ENCODE measurements around the gene TDRKH. TPM values are rescaled to one million over a fixed set of nuclear protein-coding genes. Genes with fewer than 3 reads are reported as not detected.
"Not testable (repeated sequence)": the region's sequence is repeated elsewhere in the genome, so short reads cannot be mapped to it uniquely, and the experiment has no call there.

TDRKH gene
- total RNA-seq, 2 experiments from 2014 or later: 14.6 to 16.4 TPM

DNA sequence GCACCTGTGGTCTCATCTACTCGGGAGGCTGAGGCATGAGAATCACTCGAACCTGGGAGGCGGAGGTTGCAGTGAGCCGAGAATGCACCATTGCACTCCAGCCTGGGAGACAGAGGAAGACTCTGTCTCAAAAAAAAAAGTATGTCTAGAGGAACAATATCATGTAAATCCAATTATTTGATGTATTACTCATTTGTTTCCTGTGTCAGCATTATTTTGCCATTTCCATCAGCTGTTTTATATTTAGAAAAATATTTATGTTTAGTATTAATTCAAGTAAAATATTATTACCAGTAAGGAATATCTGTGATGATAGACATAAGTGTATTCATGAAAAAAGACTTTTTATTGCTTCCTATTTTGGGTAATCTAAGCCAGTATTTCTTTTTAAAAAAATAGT is 13.0 kb downstream of the TDRKH start:
- Mint-ChIP-seq H3K4me1 (ENCODE audit: low read depth) (peaks cover 2% of the 10 kb centered on the region), H3K27ac (no peak overlapping the region), H3K27me3 (ENCODE audit: low read depth) (no peaks in the 10 kb centered on the region), H3K4me3 (no peak overlapping the region), H3K36me3 (ENCODE audit: low read depth) (peaks cover 9% of the 10 kb centered on the region), H3K9me3 (ENCODE audit: insufficient read depth) (no peaks in the 10 kb centered on the region)
- DNase-seq (no peak), ATAC-seq (no peak)
- CTCF ChIA-PET: interaction anchor here (0.8 to 1.5 kb wide), 2 partner anchors 13 to 43 kb away, joined by 3 read pairs; partner anchors contain the start of gene TDRKH
- POLR2A ChIA-PET: interaction anchor here (0.6 to 1.0 kb wide), 2 partner anchors 10 to 35 kb away, joined by 3 to 4 read pairs; no protein-coding TSS in a partner anchor

- ChIA-PET CTCF (interaction anchor here (1.5 kb wide), 1 partner anchor 42 kb away, joined by 3 read pairs; no protein-coding TSS in a partner anchor), POLR2A (interaction anchor here (0.7 kb wide), 1 partner anchor 35 kb away, joined by 3 read pairs; no protein-coding TSS in a partner anchor)
- H3K9me3 Mint-ChIP-seq (ENCODE audit: insufficient read depth): no peaks in the 10 kb centered on the region
- DNase-seq: no peak
- H3K27ac Mint-ChIP-seq: no peak overlapping the region
- H3K4me1 Mint-ChIP-seq (ENCODE audit: low read depth): peaks cover 2% of the 10 kb centered on the region
- H3K4me3 Mint-ChIP-seq: no peak overlapping the region
- ATAC-seq: no peak
- H3K36me3 Mint-ChIP-seq (ENCODE audit: low read depth): peaks cover 9% of the 10 kb centered on the region
- no peaks in the 10 kb centered on the region for H3K27me3 Mint-ChIP-seq (ENCODE audit: low read depth)
Observed at GRCh38 chr1:151776665-151777062, 13.6 kb downstream of the TDRKH start.

- DNase-seq (no peak), ATAC-seq (no peak)
- Mint-ChIP-seq H3K4me3 (no peak overlapping the region), H3K27ac (no peak overlapping the region), H3K36me3 (ENCODE audit: low read depth) (peaks cover 5% of the 10 kb centered on the region), H3K27me3 (ENCODE audit: low read depth) (no peaks in the 10 kb centered on the region), H3K4me1 (ENCODE audit: low read depth) (peaks cover 2% of the 10 kb centered on the region), H3K9me3 (ENCODE audit: insufficient read depth) (no peaks in the 10 kb centered on the region)
- POLR2A ChIA-PET: interaction anchor here (0.7 kb wide), 1 partner anchor 35 kb away, joined by 3 read pairs; no protein-coding TSS in a partner anchor
- CTCF ChIA-PET: interaction anchor here (1.1 to 1.5 kb wide), 2 partner anchors 19 to 42 kb away, joined by 3 read pairs; no protein-coding TSS in a partner anchor
Observed at GRCh38 chr1:151775894-151776664, 14.2 kb downstream of the TDRKH start.

DNA sequence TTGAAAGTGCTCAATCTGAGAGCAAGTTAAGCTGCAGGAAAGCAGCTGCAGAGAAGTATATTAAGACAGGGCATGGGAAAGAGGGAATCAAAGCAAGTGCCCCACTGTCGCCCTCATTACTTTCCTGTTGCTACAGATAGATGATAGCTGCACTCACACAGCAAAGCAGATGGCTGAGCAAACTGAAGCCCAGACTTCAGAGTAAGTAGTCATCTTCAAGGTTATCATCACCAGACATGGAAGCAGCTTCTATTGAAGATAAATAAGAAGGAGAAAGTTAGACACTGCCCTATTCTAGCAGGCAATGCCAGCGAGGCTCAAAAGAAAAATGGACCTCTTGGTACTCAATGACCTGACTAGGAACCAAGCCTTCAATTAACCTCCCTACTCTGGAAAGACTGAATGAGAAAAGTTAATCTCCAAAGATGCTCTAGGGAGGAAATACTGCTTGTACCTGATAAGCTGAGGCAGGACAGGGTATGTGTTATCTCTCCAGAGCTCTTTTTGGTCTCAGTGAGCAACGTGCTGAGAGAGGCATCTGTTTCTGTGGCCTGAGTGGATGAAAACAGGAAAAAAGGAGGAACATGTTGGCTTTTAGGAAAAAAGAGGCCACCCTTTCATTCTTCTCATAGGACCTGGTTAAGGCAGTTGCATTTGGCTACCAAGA is 15.9 kb downstream of the TDRKH start:
- CTCF ChIA-PET: interaction anchor here (0.6 to 1.1 kb wide), 2 partner anchors 18 to 178 kb away, joined by 3 read pairs; no protein-coding TSS in a partner anchor
- Mint-ChIP-seq H3K4me3 (no peak overlapping the region), H3K4me1 (ENCODE audit: low read depth) (no peaks in the 10 kb centered on the region), H3K27ac (no peak overlapping the region), H3K27me3 (ENCODE audit: low read depth) (no peaks in the 10 kb centered on the region), H3K9me3 (ENCODE audit: insufficient read depth) (no peaks in the 10 kb centered on the region), H3K36me3 (ENCODE audit: low read depth) (peaks cover 5% of the 10 kb centered on the region)
- POLR2A ChIA-PET: interaction anchor here (1.9 kb wide), 1 partner anchor 11 kb away, joined by 9 read pairs; the partner anchor contains the start of gene MRPL9
- ATAC-seq: no peak
- no peak for DNase-seq

DNA sequence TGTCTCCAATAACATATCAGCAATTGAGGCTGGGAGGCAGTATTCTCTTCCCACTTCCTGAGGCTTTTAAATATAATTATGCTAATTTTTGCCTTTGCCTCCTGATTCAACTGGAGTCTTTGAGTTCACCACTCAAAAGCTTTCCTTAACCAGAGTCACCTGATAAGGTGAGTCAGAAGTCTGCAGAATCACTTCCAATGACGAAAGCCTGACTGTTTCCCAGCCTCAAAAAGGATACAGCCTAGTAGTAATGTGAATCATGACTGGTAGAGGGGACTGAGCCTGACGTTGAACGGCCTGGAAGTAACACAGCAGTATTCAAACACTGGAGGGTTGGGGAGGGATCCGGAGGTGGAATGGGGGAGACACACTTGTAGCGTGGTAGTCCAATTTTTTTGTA is 16.6 kb downstream of the TDRKH start:
- POLR2A ChIA-PET: interaction anchor here (1.9 kb wide), 1 partner anchor 10 kb away, joined by 9 read pairs; the partner anchor contains the start of gene MRPL9
- H3K4me3 Mint-ChIP-seq: no peak overlapping the region
- no peaks in the 10 kb centered on the region for H3K4me1 Mint-ChIP-seq (ENCODE audit: low read depth)
- no peaks in the 10 kb centered on the region for H3K27me3 Mint-ChIP-seq (ENCODE audit: low read depth)
- DNase-seq: no peak
- H3K27ac Mint-ChIP-seq: no peak overlapping the region
- H3K36me3 Mint-ChIP-seq (ENCODE audit: low read depth): peaks cover 5% of the 10 kb centered on the region
- ATAC-seq: no peak
- H3K9me3 Mint-ChIP-seq (ENCODE audit: insufficient read depth): no peaks in the 10 kb centered on the region
- CTCF ChIA-PET: interaction anchor here (0.6 kb wide), 1 partner anchor 179 kb away, joined by 3 read pairs; no protein-coding TSS in a partner anchor

- H3K36me3 Mint-ChIP-seq (ENCODE audit: low read depth); H3K4me3 Mint-ChIP-seq; CTCF ChIA-PET; ATAC-seq; H3K9me3 Mint-ChIP-seq (ENCODE audit: insufficient read depth); DNase-seq; H3K27me3 Mint-ChIP-seq (ENCODE audit: low read depth); POLR2A ChIA-PET; H3K27ac Mint-ChIP-seq: not testable (repeated sequence)
- H3K4me1 Mint-ChIP-seq (ENCODE audit: low read depth): peaks cover 10% of the 10 kb centered on the region
Observed at GRCh38 chr1:151769270-151769669, 21.0 kb downstream of the TDRKH start.

- H3K36me3 Mint-ChIP-seq (ENCODE audit: low read depth); DNase-seq; H3K27me3 Mint-ChIP-seq (ENCODE audit: low read depth); H3K9me3 Mint-ChIP-seq (ENCODE audit: insufficient read depth); H3K4me3 Mint-ChIP-seq; ATAC-seq; CTCF ChIA-PET; H3K27ac Mint-ChIP-seq: not testable (repeated sequence)
- peaks cover 18% of the 10 kb centered on the region for H3K4me1 Mint-ChIP-seq (ENCODE audit: low read depth)
- POLR2A ChIA-PET: interaction anchor here (1.6 kb wide), 1 partner anchor 21 kb away, joined by 4 read pairs; no protein-coding TSS in a partner anchor
Observed at GRCh38 chr1:151768351-151769066, 21.8 kb downstream of the TDRKH start.

- DNase-seq: no peak
- Mint-ChIP-seq H3K9me3 (ENCODE audit: insufficient read depth) (no peaks in the 10 kb centered on the region), H3K4me3 (peak overlapping the region; percentile 81), H3K4me1 (ENCODE audit: low read depth) (peaks cover 34% of the 10 kb centered on the region), H3K36me3 (ENCODE audit: low read depth) (peaks cover 29% of the 10 kb centered on the region), H3K27me3 (ENCODE audit: low read depth) (no peaks in the 10 kb centered on the region), H3K27ac (peak overlapping the region; percentile 91)
- CTCF ChIA-PET: interaction anchor here (1.1 to 2.6 kb wide), 7 partner anchors 11 to 73 kb away, joined by 3 to 14 read pairs (median 5); partner anchors contain the start of gene TDRKH
- POLR2A ChIA-PET: interaction anchor here (0.7 to 2.5 kb wide), 4 partner anchors 10 to 1770 kb away, joined by 4 to 15 read pairs (median 6); partner anchors contain the start of genes PSMB4 and TDRKH
- no peak for ATAC-seq
Observed at GRCh38 chr1:151763990-151764389, 26.3 kb downstream of the TDRKH start.

DNA sequence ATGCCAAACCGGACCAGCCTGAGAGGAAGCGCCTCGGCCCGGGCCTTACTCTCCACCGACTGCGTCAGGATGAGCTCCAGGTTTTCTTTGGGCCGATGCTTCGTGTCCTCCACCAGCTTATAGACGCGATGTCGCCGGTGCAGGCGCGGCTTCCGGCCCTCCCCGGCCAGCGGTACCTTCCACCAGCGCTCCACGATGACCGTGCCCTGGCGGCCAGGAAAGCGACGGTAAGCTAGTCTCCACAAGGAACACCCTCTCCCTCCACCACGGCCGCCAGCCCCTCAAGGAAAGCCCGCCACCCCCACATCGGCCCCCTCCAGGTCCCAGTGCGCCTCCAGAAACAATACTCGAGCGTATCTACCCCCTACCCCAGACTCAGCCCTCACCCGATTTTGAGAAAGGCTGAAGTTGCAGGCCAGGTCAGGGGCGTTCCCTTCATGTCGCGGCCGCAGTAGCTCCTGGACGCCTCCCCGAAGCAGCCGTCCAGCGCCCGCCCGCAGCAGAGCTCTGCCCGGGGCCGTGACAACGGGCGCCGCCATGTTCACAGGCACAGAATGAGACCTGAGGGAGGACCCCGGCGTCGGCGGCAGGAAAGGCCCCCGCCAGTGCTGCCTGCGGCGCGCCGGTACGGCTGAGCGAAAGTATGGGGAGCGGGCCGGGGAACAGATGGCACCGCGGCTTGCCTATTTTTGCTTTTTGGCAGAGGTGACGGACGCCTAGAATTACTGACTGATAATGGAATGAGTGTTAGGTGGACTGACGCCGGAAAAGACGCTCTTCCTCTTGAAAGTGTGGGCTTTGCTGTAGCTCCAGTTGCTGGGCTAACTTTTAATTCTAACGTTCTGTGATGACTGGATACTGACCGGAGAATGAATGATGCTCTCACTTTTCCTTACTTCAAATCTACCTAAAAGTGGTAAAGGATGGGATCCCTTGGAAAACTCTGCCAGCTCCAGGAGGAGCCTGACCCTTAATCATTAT is 27.1 kb downstream of the TDRKH start, which contains the start of gene MRPL9:
Gene MRPL9, minus strand, starts transcription at position 556 of the 981 bp plus-strand sequence. Its CDS starts 17 bp downstream, at position 539.
- POLR2A ChIA-PET: interaction anchor here (0.5 to 2.5 kb wide), 15 partner anchors 10 to 1770 kb away, joined by 3 to 15 read pairs (median 3); partner anchors contain the start of genes PSMB4, TDRKH and TUFT1

GRCh38 chr1:151760597-151761385 is 29.5 kb downstream of the TDRKH start:
- ChIA-PET POLR2A (no interaction called here), CTCF (no interaction called here)
- Mint-ChIP-seq H3K4me3 (peak overlapping the region; percentile 12), H3K27me3 (ENCODE audit: low read depth) (no peaks in the 10 kb centered on the region), H3K9me3 (ENCODE audit: insufficient read depth) (no peaks in the 10 kb centered on the region), H3K27ac (no peak overlapping the region), H3K4me1 (ENCODE audit: low read depth) (peaks cover 32% of the 10 kb centered on the region), H3K36me3 (ENCODE audit: low read depth) (peaks cover 40% of the 10 kb centered on the region)
- DNase-seq: no peak
- ATAC-seq: no peak

More for the DNA sequence above, 27.1 kb downstream of the TDRKH start, which contains the start of gene MRPL9:
- peaks cover 33% of the 10 kb centered on the region for H3K36me3 Mint-ChIP-seq (ENCODE audit: low read depth)
- CTCF ChIA-PET: interaction anchor here (1.1 to 2.6 kb wide), 8 partner anchors 10 to 73 kb away, joined by 3 to 14 read pairs (median 5); partner anchors contain the start of gene TDRKH
- ATAC-seq (peak; percentile 99), DNase-seq (peak; percentile 89)
- H3K4me1 Mint-ChIP-seq (ENCODE audit: low read depth): peaks cover 30% of the 10 kb centered on the region
- no peaks in the 10 kb centered on the region for H3K9me3 Mint-ChIP-seq (ENCODE audit: insufficient read depth)
- H3K27me3 Mint-ChIP-seq (ENCODE audit: low read depth): no peaks in the 10 kb centered on the region
- H3K4me3 Mint-ChIP-seq: peak within 1 kb of the TSS; percentile 81
- H3K27ac Mint-ChIP-seq: peak within 1 kb of the TSS; percentile 91

Measured in activated CD8-positive, alpha-beta T cell treated with anti-CD3 and anti-CD28 coated beads, Interleukin-2, amount 10 ng/mL, durations not matched to agents 7 days and 5 days (primary cell).